Measurements from ENCODE around the gene DCDC1.

- TF ChIP-seq, protein P1, sequence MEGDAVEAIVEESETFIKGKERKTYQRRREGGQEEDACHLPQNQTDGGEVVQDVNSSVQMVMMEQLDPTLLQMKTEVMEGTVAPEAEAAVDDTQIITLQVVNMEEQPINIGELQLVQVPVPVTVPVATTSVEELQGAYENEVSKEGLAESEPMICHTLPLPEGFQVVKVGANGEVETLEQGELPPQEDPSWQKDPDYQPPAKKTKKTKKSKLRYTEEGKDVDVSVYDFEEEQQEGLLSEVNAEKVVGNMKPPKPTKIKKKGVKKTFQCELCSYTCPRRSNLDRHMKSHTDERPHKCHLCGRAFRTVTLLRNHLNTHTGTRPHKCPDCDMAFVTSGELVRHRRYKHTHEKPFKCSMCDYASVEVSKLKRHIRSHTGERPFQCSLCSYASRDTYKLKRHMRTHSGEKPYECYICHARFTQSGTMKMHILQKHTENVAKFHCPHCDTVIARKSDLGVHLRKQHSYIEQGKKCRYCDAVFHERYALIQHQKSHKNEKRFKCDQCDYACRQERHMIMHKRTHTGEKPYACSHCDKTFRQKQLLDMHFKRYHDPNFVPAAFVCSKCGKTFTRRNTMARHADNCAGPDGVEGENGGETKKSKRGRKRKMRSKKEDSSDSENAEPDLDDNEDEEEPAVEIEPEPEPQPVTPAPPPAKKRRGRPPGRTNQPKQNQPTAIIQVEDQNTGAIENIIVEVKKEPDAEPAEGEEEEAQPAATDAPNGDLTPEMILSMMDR (IDR thresholded peaks at IDR 0.05): no peak
- TF ChIP-seq POLR2A (IDR thresholded peaks at IDR 0.05; ENCODE audit: low read depth) (no peak), POLR2AphosphoS5 (IDR thresholded peaks at IDR 0.05) (no peak)
These were observed 386.4 kb downstream of the DCDC1 start for GRCh38 chr11:30983143-30983542.

All from esophagus muscularis mucosa (tissue), 3 donors.